ENCODE results near the gene LAPTM4A.

- TF ChIP-seq CTCF (IDR thresholded peaks at IDR 0.05) (no peak), POLR2AphosphoS5 (IDR thresholded peaks at IDR 0.05; ENCODE audit: insufficient read depth in 1 of 2, low read depth in 1 of 2) (no peak), POLR2A (IDR thresholded peaks at IDR 0.05) (no peak)
Observed at GRCh38 chr2:20092901-20093235, 41.4 kb upstream of the LAPTM4A start.

All from vagina (tissue), 2 donors.